ENCODE measurements around the gene KRTAP10-5.

KRTAP10-5 gene

DNA sequence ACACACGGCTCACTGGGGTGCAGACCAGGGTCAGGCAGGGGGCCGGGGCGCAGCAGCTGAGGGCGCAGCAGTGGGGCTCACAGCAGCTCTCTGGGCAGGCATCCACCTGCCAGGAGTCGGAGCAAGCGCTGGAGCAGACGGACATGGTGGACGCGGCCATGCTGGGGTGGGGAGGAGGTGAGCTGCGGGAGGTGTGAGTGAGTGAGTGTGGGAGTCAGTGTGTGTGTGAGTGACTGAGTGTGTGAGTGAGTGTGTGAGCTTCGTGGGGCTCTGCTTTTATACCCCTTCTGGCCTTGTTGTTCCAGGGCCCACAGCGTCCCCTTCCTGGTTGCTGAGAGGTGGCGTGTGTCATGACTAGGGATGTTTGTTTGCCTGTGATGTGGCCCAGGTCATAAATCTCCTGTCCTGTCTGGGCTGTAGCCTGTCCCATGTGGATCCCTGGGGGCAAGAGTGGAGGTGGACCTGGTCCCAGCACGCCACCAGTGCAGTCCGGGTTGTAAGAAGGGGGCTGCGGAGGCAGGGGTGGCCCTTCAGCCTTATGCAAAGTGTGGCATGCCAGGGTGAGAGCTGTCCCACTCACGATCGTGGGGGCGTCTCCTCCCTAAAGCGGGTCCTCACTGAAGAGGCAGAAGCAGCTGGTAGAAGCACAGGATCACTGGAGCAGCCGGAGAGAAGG, 40.3 kb downstream of the KRTAP10-5 start, which contains the start of gene KRTAP10-1:
Gene KRTAP10-1, minus strand, starts transcription at position 205 of the 676 bp plus-strand sequence. Its CDS starts 45 bp downstream, at position 160.
- TF ChIP-seq CTCF (IDR thresholded peaks at IDR 0.05; ENCODE audit: low read depth, low read length) = no peak
- DNase-seq (ENCODE audit: low read depth in 2 of 2) = no peak
- no peak within 1 kb of the TSS for H3K4me3 ChIP-seq (replicated peaks in 1 of 2; ENCODE audit: low read depth in 2 of 2, low read length in 2 of 2)

DNA sequence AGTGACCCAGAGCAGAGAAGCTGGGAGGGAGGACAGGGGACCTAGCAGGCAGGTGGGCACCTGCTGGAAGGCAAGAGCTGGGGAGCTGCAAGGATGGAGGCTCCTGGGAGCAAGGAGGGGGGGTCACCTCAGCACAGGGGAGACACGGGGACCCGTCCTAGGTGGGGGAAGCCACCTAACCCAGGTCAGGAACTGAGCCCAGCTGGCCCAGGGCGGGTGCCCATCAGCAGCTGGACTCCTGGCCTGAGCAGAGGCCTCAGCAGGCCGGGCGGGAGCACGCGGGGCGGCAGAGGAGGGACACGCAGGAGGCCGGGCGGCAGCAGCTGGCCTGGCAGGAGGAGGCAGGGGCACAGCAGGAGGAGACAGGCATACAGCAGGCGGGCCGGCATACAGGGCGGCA, 41.4 kb downstream of the KRTAP10-5 start:
- H3K4me3 ChIP-seq (replicated peaks in 1 of 2; ENCODE audit: low read depth in 2 of 2, low read length in 2 of 2) = no peak overlapping the region
- DNase-seq (ENCODE audit: low read depth in 2 of 2) = no peak
- no peak for TF ChIP-seq CTCF (IDR thresholded peaks at IDR 0.05; ENCODE audit: low read depth, low read length)

DNA sequence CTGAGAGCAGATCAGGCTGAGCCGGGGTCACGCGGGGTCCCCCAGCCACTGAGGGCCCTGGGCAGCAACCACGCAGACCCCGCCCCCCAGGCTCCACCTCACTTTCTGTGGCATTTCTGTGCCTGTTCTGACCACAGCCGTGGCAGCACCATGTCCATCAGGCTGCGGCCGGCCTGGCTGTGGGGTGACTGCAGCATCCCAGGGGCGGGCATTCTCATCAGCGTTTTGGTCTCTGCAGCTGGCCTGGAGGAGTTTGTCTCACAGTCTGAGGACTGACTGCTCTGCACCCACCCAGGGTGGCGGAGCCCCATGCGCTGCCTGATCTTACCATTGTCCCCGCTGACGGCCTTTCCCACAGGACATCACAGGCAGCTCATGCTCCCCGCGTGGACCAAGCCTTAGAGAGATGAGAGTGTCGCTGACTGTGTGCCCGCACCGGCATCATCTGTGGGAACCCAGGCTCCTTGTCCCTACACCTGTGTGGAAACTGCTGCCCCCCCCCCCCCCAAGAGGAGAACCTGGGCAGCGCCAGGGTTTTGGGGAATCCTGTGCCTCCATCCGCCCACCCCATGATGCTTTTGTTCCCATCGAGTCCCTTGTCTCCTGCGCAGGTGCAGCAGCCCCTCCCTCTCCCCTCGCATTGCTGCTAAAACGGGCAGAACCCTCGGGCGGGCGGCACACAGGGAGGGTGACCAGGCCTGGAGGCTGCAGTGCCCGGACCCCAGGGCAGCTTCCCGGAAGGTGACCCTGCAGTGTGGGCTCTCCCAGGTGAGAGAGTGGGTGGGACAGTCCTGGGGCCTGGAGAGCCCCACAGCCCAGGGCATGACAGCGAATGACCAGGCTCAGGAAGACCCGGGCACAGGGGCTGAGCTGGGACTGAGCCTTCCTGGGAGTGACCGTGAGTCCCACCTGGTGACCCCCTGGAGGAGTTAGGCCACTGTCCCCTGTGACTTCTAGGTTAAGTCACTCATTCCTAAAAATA, 42.2 kb downstream of the KRTAP10-5 start:
- DNase-seq (ENCODE audit: low read depth in 2 of 2) = no peak
- no peak overlapping the region for H3K4me3 ChIP-seq (replicated peaks in 1 of 2; ENCODE audit: low read depth in 2 of 2, low read length in 2 of 2)
- no peak for TF ChIP-seq CTCF (IDR thresholded peaks at IDR 0.05; ENCODE audit: low read depth, low read length)

DNA sequence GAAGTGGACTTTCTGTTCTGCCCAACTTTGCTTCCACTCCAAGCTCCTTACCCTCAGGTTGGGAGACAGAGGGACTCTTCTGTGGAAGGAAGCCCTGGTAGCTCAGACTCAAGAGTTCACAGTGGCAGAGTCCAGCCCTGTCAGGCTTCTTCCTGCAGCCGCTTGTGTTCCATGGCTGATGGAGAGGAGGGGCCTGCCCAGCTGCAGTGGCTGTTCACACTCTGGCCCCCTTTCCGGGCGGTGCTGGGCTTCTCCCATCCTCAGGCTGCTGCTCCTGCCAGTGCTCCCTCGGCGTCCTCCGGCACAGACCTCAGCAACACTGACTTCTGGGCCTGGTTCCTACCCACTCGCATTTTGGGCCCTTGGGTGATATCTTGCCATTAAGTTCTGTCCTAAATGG, 44.4 kb downstream of the KRTAP10-5 start:
- DNase-seq (ENCODE audit: low read depth in 2 of 2) = no peak
- no peak overlapping the region for H3K4me3 ChIP-seq (replicated peaks in 1 of 2; ENCODE audit: low read depth in 2 of 2, low read length in 2 of 2)
- no peak for TF ChIP-seq CTCF (IDR thresholded peaks at IDR 0.05; ENCODE audit: low read depth, low read length)

GRCh38 chr21:44534688-44535087, 45.7 kb downstream of the KRTAP10-5 start:
- DNase-seq (ENCODE audit: low read depth in 2 of 2) = no peak
- TF ChIP-seq CTCF (IDR thresholded peaks at IDR 0.05; ENCODE audit: low read depth, low read length) = no peak
- no peak overlapping the region for H3K4me3 ChIP-seq (replicated peaks in 1 of 2; ENCODE audit: low read depth in 2 of 2, low read length in 2 of 2)

DNA sequence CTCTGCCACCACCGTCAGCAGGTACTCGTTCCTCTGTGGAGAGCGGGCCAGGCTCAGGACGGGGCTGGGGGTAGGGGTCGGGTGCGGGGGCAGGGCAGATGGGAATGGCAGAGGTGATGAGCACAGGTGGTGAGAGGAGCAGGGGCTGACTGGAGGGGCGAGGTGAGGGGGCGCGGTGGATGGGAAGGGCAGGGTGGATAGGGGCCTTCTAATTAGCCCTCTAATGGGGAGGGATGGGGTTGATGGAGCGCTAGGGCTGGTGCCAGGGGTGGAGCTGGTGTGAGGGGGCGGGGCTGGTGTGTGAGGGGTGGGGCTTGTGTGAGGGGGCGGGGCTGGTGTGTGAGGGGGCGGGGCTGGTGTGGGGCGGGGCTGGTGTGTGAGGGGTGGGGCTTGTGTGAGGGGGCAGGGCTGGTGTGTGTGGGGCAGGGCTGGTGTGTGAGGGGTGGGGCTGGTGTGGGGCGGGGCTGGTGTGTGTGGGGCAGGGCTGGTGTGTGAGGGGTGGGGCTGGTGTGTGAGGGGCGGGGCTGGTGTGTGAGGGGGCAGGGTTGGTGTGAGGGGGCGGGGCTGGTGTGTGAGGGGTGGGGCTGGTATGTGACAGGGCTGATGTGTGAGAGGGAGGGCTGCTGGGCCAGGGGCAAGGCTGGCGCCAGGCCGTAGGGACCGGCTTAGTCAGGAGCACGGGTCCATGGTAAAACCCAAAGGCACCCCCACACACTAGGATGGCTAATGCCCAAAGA, 46.3 kb downstream of the KRTAP10-5 start:
- no peak overlapping the region for H3K4me3 ChIP-seq (replicated peaks in 1 of 2; ENCODE audit: low read depth in 2 of 2, low read length in 2 of 2)
- no peak for TF ChIP-seq CTCF (IDR thresholded peaks at IDR 0.05; ENCODE audit: low read depth, low read length)
- DNase-seq (ENCODE audit: low read depth in 2 of 2) = no peak
